HepG2 (cell line): Measurements from ENCODE around the gene SULT1A3. TPM values are rescaled to one million over a fixed set of nuclear protein-coding genes. Genes with fewer than 3 reads are reported as not detected.

Experiments
- ATAC-seq: fragments of 200-7000 bp; cut with Tn5 transposase; 3 replicates; pipeline ENCODE4 v1.9.1; 2020; ENCODE audit warnings: mild to moderate bottlenecking, moderate library complexity
- BruUV-seq: library from RNA; stranded (reverse); fragments of 400-500 nt; replicated peaks from 2 replicates; lab custom pipeline; 2021; lab: Mats Ljungman, UMichigan
- CTCF ChIA-PET: fragments of 300-600 bp; formaldehyde crosslinking; extraction: SDS; loops from one replicate; lab custom pipeline; 2021; ENCODE audit warnings: low total read pairs, inconsistent platforms, low intra/inter-chr PET ratio; lab: Yijun Ruan, JAX
- POLR2A ChIA-PET: fragments of 350-600 bp; sonication (Branson Sonifier 250); formaldehyde crosslinking; loops from one replicate; lab custom pipeline; 2020; ENCODE audit warnings: antibody characterized with exemption, inconsistent platforms; lab: Yijun Ruan, JAX
- DNase-seq: peaks from one replicate; pipeline ENCODE4 v3.0.0-alpha.2; 2015; ENCODE audit warnings: low spot score
- FAIRE-seq: peaks from 3 replicates; lab custom pipeline; 2011; peaks lifted over from hg19 to GRCh38; lab: Jason Lieb, UNC
- H2AFZ ChIP-seq: one replicate; pipeline ENCODE4 v1.6.1; 2011; ENCODE audit warnings: low read length, inconsistent platforms
- H3K27ac ChIP-seq: fragments of 300-600 bp; 3 replicates; pipeline ENCODE4 v1.8.0; 2011; ENCODE audit warnings: mixed run types, mild to moderate bottlenecking, mixed read lengths, low read length, inconsistent platforms; ENCODE audit not compliant: insufficient read depth; ENCODE audit errors: extremely low read length
- H3K27me3 ChIP-seq, 2 experiments: fragments of 200-600 bp in 1 of 2; 2 replicates in 1 of 2; 3 replicates in 1 of 2; pipeline versions ENCODE4 v1.6.0 to v1.8.0; 2011; ENCODE audit warnings: low read length in 2 of 2, mild to moderate bottlenecking in 2 of 2, moderate library complexity in 2 of 2, inconsistent platforms in 1 of 2; ENCODE audit not compliant: insufficient read depth in 2 of 2, control insufficient read depth in 1 of 2
- H3K36me3 ChIP-seq, 2 experiments: fragments of 200-600 bp in 1 of 2; replicated peaks in 1 of 2; 2 replicates in 1 of 2; 3 replicates in 1 of 2; pipeline versions ENCODE4 v1.5.1 to v1.8.0; 2011; ENCODE audit warnings: low read length in 2 of 2, inconsistent platforms in 1 of 2; ENCODE audit not compliant: insufficient read depth in 2 of 2, control insufficient read depth in 1 of 2
- H3K4me1 ChIP-seq: 2 replicates; pipeline ENCODE4 v1.5.1; 2012; ENCODE audit warnings: low read length, inconsistent platforms; ENCODE audit not compliant: insufficient read depth
- H3K4me2 ChIP-seq: 2 replicates; pipeline ENCODE4 v1.6.0; 2011; ENCODE audit warnings: low read depth, low read length, inconsistent platforms
- H3K4me3 ChIP-seq, 3 experiments: fragments of 200-600 bp in 1 of 3; sonication (generic), shearing (Covaris generic) in 1 of 3; replicated peaks in 1 of 3; 2 replicates each; pipeline ENCODE4 v1.5.1; 2011 to 2016; ENCODE audit warnings: low read length in 3 of 3, inconsistent platforms in 2 of 3, low read depth in 2 of 3, mild to moderate bottlenecking in 2 of 3, control low read depth in 1 of 3, mixed read lengths in 1 of 3; ENCODE audit not compliant: insufficient read depth in 1 of 3
- H3K79me2 ChIP-seq: one replicate; pipeline ENCODE4 v1.6.1; 2011; ENCODE audit warnings: low read length, inconsistent platforms; ENCODE audit not compliant: insufficient read depth
- H3K9ac ChIP-seq: 2 replicates; pipeline ENCODE4 v1.6.0; 2011; ENCODE audit warnings: mild to moderate bottlenecking, low read depth, low read length, inconsistent platforms; ENCODE audit not compliant: insufficient read depth
- H3K9me3 ChIP-seq: 2 replicates; pipeline ENCODE4 v1.5.1; 2012; ENCODE audit warnings: mild to moderate bottlenecking, low read length
- H4K20me1 ChIP-seq: 2 replicates; pipeline ENCODE4 v1.6.0; 2011; ENCODE audit warnings: inconsistent platforms, mild to moderate bottlenecking, low read length, moderate library complexity; ENCODE audit not compliant: insufficient read depth
- AGO2 ChIP-seq: fragments of 200-400 bp; formaldehyde crosslinking; optimal IDR thresholded peaks from 2 replicates; pipeline ENCODE3; 2017; ENCODE audit warnings: mild to moderate bottlenecking, low read depth, low read length, moderate library complexity
- EED ChIP-seq: sonication (generic); formaldehyde crosslinking; IDR thresholded peaks from 2 replicates; pipeline ENCODE4 v1.5.0; 2020; ENCODE audit warnings: mild to moderate bottlenecking, missing genetic modification reagents
- ESRRA ChIP-seq: sonication (generic); formaldehyde crosslinking; IDR thresholded peaks from 2 replicates; pipeline ENCODE4 v1.5.1; 2020; ENCODE audit warnings: mild to moderate bottlenecking, low read depth, missing genetic modification reagents
- IRF1 ChIP-seq: sonication (generic); formaldehyde crosslinking; IDR thresholded peaks from 2 replicates; pipeline ENCODE4 v1.4.0; 2020; ENCODE audit warnings: low read depth, mild to moderate bottlenecking, missing genetic modification reagents
- MIXL1 ChIP-seq: IDR thresholded peaks from 2 replicates; pipeline ENCODE4 v1.6.1; 2016
- SSRP1 ChIP-seq: IDR thresholded peaks from 2 replicates; pipeline ENCODE4 v1.6.1; 2016; ENCODE audit warnings: control low read depth
- TAF1 ChIP-seq: sonication (generic); formaldehyde crosslinking; IDR thresholded peaks from 2 replicates; pipeline ENCODE4 v1.4.0; 2020; ENCODE audit warnings: missing genetic modification reagents
- YEATS4 ChIP-seq: sonication (generic); formaldehyde crosslinking; IDR thresholded peaks from 2 replicates; pipeline ENCODE4 v1.4.0; 2020; ENCODE audit warnings: missing genetic modification reagents, borderline replicate concordance
- ZMAT3 ChIP-seq: sonication (generic); formaldehyde crosslinking; conservative IDR thresholded peaks from 2 replicates; pipeline ENCODE4 v1.7.0; 2021; ENCODE audit warnings: missing genetic modification reagents
- ZMYM3 ChIP-seq: sonication (generic); formaldehyde crosslinking; IDR thresholded peaks from 2 replicates; pipeline ENCODE4 v1.5.1; 2020; ENCODE audit warnings: mild to moderate bottlenecking, missing genetic modification reagents
- ZNF292 ChIP-seq: sonication (generic); formaldehyde crosslinking; IDR thresholded peaks from 2 replicates; pipeline ENCODE4 v1.8.1; 2022; ENCODE audit warnings: mild to moderate bottlenecking, low read depth, missing genetic modification reagents, borderline replicate concordance
- WGBS: methylation state at CpG from one replicate; pipeline ENCODE4 v1.1.6; 2017; ENCODE audit warnings: low lambda C conversion rate; 5-methylcytosine and 5-hydroxymethylcytosine counted together
- in situ Hi-C: cut with HindIII; loops from 2 replicates; pipeline ENCODE4 v1.10.0; 2017; ENCODE audit warnings: low pct_unique_long_range_greater_than_20kb; ENCODE audit not compliant: extremely low pct_ligation_motif_present
- intact Hi-C: fragments of 100-400 bp; cut with micrococcal nuclease; formaldehyde crosslinking; loops from one replicate; pipeline ENCODE4 v1.10.0; 2022; ENCODE audit not compliant: unreplicated experiment
- polyA plus RNA-seq, 8 experiments: library from polyadenylated mRNA; depleted of rRNA in 3 of 8; stranded (reverse) in 7 of 8; unstranded in 1 of 8; fragments of >200 nt; fragmentation: Illumina TruSeq in 4 of 8; extraction: Trizol in 4 of 8; gene quantifications; 2 replicates each; pipeline versions ENCODE4 v1.2.1 to v1.2.3, GENCODE V29; 2011 to 2016; ENCODE audit warnings: low read depth in 4 of 8, missing spikeins in 1 of 8, mixed read lengths in 1 of 8; ENCODE audit not compliant: insufficient read depth in 1 of 8
- total RNA-seq, 5 experiments: library from RNA; depleted of rRNA; stranded (reverse); fragments of >200 nt; fragmentation: Illumina TruSeq; extraction: Trizol; gene quantifications; 2 replicates each; pipeline ENCODE4 v1.2.3, GENCODE V29; 2016; ENCODE audit warnings: low read depth in 1 of 5
- TF ChIP-seq, protein P1 (sequence below): sonication (generic); formaldehyde crosslinking; IDR thresholded peaks from 2 replicates; pipeline ENCODE4 v1.5.0; 2020; ENCODE audit warnings: missing genetic modification reagents
- TF ChIP-seq, protein P2 (sequence below): sonication (generic); formaldehyde crosslinking; IDR thresholded peaks from 2 replicates; pipeline ENCODE4 v1.4.0; 2020; ENCODE audit warnings: missing genetic modification reagents, borderline replicate concordance

Gene SULT1A3
- total and polyA plus RNA-seq, 2 of the 13 experiments (the other 11 are each of a cell fraction or from before 2014, with no cell fraction given) = 21.0 to 28.3 TPM

GRCh38 chr16:30183233-30184095 is 15.6 kb upstream of the SULT1A3 start, which contains the start of gene CORO1A (continued):
- no peak for TF ChIP-seq MIXL1 (CRISPR knock-in tag)
- TF ChIP-seq, protein P1, sequence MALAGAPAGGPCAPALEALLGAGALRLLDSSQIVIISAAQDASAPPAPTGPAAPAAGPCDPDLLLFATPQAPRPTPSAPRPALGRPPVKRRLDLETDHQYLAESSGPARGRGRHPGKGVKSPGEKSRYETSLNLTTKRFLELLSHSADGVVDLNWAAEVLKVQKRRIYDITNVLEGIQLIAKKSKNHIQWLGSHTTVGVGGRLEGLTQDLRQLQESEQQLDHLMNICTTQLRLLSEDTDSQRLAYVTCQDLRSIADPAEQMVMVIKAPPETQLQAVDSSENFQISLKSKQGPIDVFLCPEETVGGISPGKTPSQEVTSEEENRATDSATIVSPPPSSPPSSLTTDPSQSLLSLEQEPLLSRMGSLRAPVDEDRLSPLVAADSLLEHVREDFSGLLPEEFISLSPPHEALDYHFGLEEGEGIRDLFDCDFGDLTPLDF (CRISPR knock-in tag) = no peak

DNA sequence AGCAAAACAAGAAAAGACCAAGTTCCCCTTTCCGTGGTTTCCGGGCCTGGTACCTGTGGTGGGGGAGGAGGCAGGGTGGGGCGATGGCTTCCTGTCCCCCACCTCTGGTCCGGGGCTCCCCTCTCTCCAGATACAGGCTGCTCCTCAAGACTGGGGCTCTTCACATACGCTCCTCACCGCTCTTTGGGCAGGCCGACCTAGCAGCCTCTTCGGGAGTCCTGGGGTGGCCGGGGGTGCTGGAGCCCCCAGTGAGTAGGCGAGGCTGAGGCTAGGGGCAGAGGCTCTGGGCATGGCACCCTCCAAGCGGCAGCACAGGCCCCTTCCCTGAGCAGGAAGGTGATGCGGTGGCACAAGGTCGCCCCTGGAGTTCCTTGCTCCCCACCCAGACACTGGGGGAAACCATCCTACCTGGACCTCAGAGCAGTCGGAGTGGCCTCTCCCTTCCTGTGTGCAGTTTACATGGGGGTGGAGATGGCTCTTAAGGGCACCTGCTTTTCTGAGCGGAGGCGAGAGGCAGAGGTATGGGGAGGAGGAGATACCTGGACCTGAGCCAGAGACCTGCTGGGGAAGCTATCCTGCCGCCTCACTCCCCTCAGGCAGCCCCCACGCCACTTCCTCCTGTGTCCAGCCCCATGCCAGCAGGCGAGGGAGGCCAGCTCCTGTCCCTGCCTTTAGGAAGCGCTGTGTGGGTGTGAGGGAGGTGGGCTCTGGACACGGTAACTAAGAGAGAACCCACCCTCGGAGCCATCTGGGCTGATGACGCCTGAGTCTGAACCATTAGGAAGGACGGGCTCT is 14.8 kb upstream of the SULT1A3 start:
- ChIA-PET CTCF (no interaction called here), POLR2A (interaction anchor here (1.1 to 2.1 kb wide), 4 partner anchors 41 to 93 kb away, joined by 3 to 6 read pairs (median 4); partner anchors contain the start of gene TBX6)
- intact Hi-C loops (no loop called here), in situ Hi-C loops (no loop called here)
- H3K27ac ChIP-seq = no peak overlapping the region
- FAIRE-seq (no peak), DNase-seq (no peak), ATAC-seq (peak; percentile 6)
- H3K4me3 ChIP-seq = peak overlapping the region; percentile 74 to 81 (median 76); a peak in 5 of 6 replicates
- H4K20me1 ChIP-seq = no peaks in the 10 kb centered on the region
- peaks cover 50% of the 10 kb centered on the region for H3K4me1 ChIP-seq
- WGBS = 39% methylated on average over 18 of the region's 24 CpGs
- H3K27me3 ChIP-seq = no peaks in the 10 kb centered on the region; a peak in 1 of 5 replicates
- peak overlapping the region; percentile 82 for H3K4me2 ChIP-seq
- H3K36me3 ChIP-seq = no peaks in the 10 kb centered on the region
- H3K9ac ChIP-seq = peak overlapping the region; percentile 6
- BruUV-seq = no TSS peak
- no peaks in the 10 kb centered on the region for H3K79me2 ChIP-seq
- H3K9me3 ChIP-seq = no peaks in the 10 kb centered on the region
- H2AFZ ChIP-seq = no peak overlapping the region
- TF ChIP-seq IRF1 (CRISPR knock-in tag) (no peak), SSRP1 (no peak), AGO2 (no peak), EED (CRISPR knock-in tag) (no peak), ZMYM3 (CRISPR knock-in tag) (peak; percentile 67; the same call in 1 of the 2 replicates), TAF1 (0 out of 2 replicates have a peak, but pooled peaks have one; percentile 1), ZNF292 (0 out of 2 replicates have a peak, but pooled peaks have one; percentile 21), ZMAT3 (no peak), YEATS4 (CRISPR knock-in tag) (no peak), ESRRA (CRISPR knock-in tag) (no peak)
- TF ChIP-seq, protein P2, sequence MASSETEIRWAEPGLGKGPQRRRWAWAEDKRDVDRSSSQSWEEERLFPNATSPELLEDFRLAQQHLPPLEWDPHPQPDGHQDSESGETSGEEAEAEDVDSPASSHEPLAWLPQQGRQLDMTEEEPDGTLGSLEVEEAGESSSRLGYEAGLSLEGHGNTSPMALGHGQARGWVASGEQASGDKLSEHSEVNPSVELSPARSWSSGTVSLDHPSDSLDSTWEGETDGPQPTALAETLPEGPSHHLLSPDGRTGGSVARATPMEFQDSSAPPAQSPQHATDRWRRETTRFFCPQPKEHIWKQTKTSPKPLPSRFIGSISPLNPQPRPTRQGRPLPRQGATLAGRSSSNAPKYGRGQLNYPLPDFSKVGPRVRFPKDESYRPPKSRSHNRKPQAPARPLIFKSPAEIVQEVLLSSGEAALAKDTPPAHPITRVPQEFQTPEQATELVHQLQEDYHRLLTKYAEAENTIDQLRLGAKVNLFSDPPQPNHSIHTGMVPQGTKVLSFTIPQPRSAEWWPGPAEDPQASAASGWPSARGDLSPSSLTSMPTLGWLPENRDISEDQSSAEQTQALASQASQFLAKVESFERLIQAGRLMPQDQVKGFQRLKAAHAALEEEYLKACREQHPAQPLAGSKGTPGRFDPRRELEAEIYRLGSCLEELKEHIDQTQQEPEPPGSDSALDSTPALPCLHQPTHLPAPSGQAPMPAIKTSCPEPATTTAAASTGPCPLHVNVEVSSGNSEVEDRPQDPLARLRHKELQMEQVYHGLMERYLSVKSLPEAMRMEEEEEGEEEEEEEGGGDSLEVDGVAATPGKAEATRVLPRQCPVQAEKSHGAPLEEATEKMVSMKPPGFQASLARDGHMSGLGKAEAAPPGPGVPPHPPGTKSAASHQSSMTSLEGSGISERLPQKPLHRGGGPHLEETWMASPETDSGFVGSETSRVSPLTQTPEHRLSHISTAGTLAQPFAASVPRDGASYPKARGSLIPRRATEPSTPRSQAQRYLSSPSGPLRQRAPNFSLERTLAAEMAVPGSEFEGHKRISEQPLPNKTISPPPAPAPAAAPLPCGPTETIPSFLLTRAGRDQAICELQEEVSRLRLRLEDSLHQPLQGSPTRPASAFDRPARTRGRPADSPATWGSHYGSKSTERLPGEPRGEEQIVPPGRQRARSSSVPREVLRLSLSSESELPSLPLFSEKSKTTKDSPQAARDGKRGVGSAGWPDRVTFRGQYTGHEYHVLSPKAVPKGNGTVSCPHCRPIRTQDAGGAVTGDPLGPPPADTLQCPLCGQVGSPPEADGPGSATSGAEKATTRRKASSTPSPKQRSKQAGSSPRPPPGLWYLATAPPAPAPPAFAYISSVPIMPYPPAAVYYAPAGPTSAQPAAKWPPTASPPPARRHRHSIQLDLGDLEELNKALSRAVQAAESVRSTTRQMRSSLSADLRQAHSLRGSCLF (CRISPR knock-in tag) = no peak
